GM12892 (cell line): Measurements from ENCODE around the gene CES5A.

ENCODE experiments used
- DNase-seq: peaks from one replicate; pipeline ENCODE4 v3.0.0; 2011; ENCODE audit not compliant: insufficient read length
- FAIRE-seq: peaks from 2 replicates; lab custom pipeline; 2011; peaks lifted over from hg19 to GRCh38; lab: Jason Lieb, UNC
- POLR2A ChIP-seq: IDR thresholded peaks from 2 replicates; pipeline ENCODE4 v1.6.1; 2011; ENCODE audit warnings: low read depth, low read length, control low read depth
- POLR2AphosphoS5 ChIP-seq: IDR thresholded peaks from 2 replicates; pipeline ENCODE4 v1.6.1; 2011; ENCODE audit warnings: low read depth, low read length, control low read depth
- TAF1 ChIP-seq: IDR thresholded peaks from 2 replicates; pipeline ENCODE4 v1.6.1; 2011; ENCODE audit warnings: low read depth, mild to moderate bottlenecking, control low read depth, low read length, borderline replicate concordance

The CES5A gene

DNA sequence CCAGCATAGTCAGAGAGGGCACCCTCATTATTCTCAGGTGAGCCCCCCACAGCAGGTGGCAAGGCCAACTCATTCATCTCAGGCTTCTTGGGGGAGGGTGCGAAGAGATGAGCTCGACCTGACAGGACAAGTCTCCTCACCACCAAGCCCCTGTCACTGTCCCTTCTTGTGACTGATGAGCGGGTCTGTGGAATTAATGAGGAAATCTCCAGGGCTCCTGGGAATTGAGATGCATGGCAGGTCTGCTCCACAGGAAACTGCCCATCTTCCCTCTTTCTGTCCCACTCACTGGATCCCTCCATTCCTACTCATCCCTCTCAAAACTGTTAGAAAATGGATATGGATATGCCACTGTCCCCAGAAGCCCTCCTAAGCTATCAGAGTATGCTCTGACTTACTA lies 32.5 kb upstream of the CES5A start:
- TF ChIP-seq POLR2A (no peak), POLR2AphosphoS5 (no peak), TAF1 (no peak)
- FAIRE-seq, result no peak
- no peak for DNase-seq

DNA sequence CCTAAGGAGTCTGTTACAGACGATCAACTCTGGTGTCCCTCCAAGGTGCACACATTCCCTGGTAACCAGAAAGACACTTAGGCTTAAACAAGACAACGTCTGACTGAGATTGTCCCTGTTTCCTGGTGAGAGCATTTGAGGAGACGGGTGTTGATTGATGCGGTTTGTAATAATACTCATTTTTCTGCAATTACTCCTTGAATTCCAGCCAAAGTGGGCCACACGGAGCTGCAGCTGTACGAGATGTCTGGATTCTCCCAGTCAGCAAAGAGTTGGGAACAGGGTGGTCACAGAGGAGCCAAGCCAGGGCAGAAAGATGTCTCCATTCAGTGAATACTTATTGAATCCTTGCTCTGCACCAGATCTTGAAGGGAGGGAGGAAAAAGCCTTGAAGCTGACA lies 30.9 kb upstream of the CES5A start:
- DNase-seq, result no peak
- no peak for FAIRE-seq
- TF ChIP-seq TAF1 (no peak), POLR2AphosphoS5 (no peak), POLR2A (no peak)

DNA sequence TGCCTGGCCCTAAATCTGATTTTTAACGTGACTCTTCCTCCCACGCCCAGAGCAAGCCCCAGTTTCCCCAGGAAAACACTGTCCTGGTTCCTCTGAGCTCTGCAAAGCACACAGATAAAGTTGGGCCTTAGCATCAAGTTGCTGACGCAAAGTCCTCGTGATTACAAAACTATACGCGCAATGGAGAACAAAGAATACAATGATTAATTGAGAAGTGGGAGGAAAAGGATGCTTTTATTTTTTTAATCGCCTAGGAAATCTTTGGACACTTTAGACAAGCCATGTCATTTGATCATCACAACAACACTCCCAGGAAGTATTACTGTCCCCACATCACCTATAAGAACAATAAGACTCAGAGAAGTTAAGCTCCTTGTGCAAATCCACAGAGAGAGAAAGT lies 30.5 kb upstream of the CES5A start:
- FAIRE-seq (no peak), DNase-seq (no peak)
- TF ChIP-seq POLR2AphosphoS5, result no peak
- no peak for TF ChIP-seq POLR2A
- no peak for TF ChIP-seq TAF1

DNA sequence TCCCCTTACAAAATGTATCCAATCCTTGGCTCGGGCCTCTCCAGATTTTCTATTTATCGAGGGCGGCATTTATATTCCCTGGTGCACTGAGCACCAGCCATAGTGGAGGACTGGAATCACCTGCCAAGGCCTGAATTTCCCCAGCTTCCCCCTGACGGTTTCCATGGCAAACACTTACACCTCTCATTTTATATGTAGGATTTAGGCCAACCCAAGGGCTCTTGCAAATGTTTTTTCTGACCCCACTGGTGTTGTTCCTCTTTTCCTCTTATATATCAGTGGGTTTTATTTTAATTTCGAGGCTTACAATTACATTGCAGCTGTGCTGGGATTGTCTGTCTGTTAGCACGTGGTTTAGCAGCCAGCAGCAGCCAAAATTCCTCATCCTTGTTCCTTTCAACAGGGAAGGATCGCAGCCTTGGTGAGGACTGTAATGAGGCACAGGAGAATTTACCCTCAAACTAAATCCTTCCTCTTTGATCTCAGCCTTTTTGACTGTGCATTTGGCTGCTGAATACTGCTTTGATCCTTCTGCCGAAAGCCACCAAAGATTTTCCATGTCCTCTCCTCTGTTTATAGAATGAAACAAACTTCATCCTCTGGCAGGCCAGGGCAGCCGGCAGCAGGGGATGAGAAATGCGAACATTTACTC lies 26.5 kb upstream of the CES5A start:
- no peak for FAIRE-seq
- no peak for DNase-seq
- TF ChIP-seq TAF1 (no peak), POLR2A (no peak), POLR2AphosphoS5 (no peak)

- TF ChIP-seq POLR2A (no peak), POLR2AphosphoS5 (no peak), TAF1 (no peak)
- DNase-seq (no peak), FAIRE-seq (no peak)
Observed at GRCh38 chr16:55900616-55901393, 25.6 kb upstream of the CES5A start.

DNA sequence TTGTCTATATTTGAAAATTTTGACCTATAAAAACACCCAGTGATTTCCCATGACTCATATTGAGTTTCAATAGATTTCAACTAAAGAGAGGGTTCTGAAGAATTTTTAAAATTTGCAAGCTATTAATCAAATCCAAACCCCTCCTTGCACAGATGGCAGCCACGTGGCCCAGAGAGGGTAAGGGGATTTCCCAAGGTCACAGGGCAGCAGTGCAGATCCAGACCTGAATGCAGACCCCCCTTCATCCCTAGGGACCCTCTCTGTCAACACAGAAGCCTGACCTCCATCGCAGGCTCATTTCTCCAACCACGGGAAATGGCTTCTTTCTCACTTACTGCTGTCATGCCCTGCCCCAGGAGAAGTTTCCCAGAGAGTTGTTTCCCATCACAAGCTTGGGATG lies 24.7 kb upstream of the CES5A start:
- DNase-seq (no peak), FAIRE-seq (no peak)
- TF ChIP-seq POLR2AphosphoS5 (no peak), POLR2A (no peak), TAF1 (no peak)

DNA sequence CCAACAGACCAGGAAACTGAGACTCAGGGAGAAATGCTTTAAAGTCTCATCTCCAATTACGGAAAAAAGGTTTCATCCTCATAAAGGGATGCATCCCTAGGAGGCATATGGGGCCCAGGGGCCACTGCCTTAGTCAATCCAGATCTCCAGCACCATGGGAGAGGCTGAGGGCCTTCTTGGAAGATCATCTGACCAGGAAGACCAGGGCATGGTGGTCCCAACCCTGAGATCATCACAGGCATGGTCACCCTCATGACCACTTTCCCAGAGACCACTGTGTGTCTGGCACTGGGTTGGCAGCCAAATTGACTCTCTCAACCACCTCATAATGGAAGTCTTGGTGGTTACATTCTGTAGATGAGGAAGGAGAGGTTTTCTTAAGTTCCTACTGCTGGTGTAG lies 23.4 kb upstream of the CES5A start:
- DNase-seq (no peak), FAIRE-seq (no peak)
- TF ChIP-seq POLR2A, result no peak
- TF ChIP-seq POLR2AphosphoS5, result no peak
- no peak for TF ChIP-seq TAF1

- TF ChIP-seq TAF1 (no peak), POLR2AphosphoS5 (no peak), POLR2A (no peak)
- DNase-seq (no peak), FAIRE-seq (no peak)
Observed at GRCh38 chr16:55892821-55893220, 17.6 kb upstream of the CES5A start.

- no peak for TF ChIP-seq POLR2A
- no peak for TF ChIP-seq POLR2AphosphoS5
- no peak for TF ChIP-seq TAF1
- no peak for FAIRE-seq
Observed at GRCh38 chr16:55889518-55889917, 14.3 kb upstream of the CES5A start.

GRCh38 chr16:55888546-55888945 lies 13.4 kb upstream of the CES5A start:
- TF ChIP-seq POLR2A (no peak), TAF1 (no peak), POLR2AphosphoS5 (no peak)

More at GRCh38 chr16:55889518-55889917, 14.3 kb upstream of the CES5A start:
- DNase-seq, result no peak

DNA sequence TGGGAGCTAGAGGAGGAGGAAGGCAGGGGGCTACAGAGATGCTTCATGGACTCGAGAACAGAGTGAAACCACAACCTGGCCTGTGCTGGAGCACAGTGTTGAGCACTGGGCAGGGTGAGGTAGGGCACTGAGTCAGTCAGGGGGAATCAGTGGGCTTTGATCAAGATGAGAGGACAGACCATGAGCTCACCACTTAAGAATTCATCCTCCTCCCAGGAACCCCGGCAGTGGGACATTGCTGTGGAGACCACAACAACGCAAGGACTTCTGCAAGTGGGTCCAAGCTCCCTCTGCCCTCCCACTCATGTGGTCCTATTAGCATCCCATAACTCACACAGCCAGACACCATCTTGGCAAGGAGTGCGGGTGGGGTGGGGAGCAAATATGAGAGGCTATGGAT lies 1.7 kb upstream of the CES5A start:
- DNase-seq (no peak), FAIRE-seq (no peak)
- no peak for TF ChIP-seq TAF1
- TF ChIP-seq POLR2A, result no peak
- TF ChIP-seq POLR2AphosphoS5, result no peak

More at GRCh38 chr16:55888546-55888945, 13.4 kb upstream of the CES5A start:
- FAIRE-seq (no peak), DNase-seq (no peak)

GRCh38 chr16:55873122-55873521 lies 2.1 kb downstream of the CES5A start:
- FAIRE-seq, result no peak

More at GRCh38 chr16:55873122-55873521, 2.1 kb downstream of the CES5A start:
- DNase-seq, result no peak
- no peak for TF ChIP-seq POLR2A
- no peak for TF ChIP-seq POLR2AphosphoS5
- no peak for TF ChIP-seq TAF1
